Smooth muscle cell of the brain vasculature (primary cell): Measurements from ENCODE around the gene IRS2.

Source experiments
- DNase-seq: peaks from one replicate; pipeline ENCODE4 v3.0.0-alpha.2; 2012; ENCODE audit warnings: low read depth, low spot score

IRS2 gene

GRCh38 chr13:109706015-109706715 lies 80.2 kb downstream of the IRS2 start:
- DNase-seq = no peak

DNA sequence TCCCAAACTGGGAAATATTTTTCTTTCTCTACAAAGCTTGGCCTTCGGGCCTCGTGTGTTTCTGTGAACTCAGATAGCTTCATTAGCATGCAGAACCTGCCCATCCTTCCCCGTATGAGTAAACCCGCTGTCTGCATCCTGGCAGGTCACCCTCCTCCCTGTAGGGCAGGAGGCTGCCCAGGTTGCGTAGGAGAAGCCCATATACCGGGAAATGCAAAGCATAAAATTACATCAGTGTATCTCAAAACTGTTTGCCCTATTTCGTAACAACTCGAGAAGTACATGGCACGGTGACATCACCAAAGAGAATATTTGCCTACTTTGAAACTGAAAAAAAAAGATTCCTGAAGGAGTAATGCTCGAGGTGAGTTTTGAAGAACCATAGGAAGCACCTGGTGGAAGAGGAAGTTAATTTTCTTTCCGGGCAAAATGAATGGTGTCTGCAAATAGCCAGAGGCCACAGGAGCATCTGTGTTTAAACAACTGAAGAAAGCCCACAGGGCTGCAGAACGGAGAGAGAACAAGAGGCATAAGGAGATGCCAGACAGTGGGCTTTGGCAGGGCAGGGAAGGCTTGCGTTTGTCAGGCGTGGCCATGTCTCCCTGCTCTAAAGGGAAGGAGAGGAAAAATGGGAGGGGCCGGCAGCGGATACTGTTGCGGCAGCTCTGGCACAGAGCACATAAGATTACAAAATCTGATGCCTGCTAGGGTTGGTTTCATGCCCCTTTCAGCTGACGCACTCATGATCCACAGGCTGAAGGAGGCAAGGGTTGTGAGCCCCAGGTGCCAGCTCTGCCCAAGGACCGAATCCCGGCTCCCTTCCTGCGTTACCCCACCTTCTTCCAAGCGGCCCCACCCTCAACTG lies 81.4 kb downstream of the IRS2 start:
- no peak for DNase-seq

- no peak for DNase-seq
These were observed 83.1 kb downstream of the IRS2 start for GRCh38 chr13:109703250-109703649.
